ENCODE data around the gene POU6F1.

The POU6F1 gene

DNA sequence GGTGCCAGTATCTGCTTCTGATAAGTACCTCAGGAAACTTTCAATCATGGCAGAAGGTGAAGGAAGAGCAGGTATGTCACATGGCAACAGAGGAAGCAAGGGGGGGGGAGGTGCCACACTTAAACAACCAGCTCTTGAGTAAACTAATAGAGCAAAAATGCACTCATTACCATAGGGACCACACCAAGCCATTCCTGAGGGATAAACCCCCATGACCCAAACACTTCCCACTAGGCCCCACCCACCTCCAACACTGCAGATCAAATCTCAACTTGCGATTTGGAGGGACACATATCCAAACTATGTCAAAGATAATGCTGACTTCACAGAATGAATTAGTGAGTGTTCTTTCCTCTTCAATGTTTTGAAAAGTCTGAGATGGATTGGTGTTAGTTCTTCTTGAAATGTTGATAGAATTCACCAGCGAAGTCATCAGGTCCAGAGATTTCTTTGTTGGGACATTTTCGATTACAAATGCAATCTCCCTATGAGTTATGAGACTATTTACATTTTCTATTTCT, 61.6 kb downstream of the POU6F1 start:
- H3K27ac ChIP-seq (replicated peaks): no peak overlapping the region
- TF ChIP-seq, protein P1, sequence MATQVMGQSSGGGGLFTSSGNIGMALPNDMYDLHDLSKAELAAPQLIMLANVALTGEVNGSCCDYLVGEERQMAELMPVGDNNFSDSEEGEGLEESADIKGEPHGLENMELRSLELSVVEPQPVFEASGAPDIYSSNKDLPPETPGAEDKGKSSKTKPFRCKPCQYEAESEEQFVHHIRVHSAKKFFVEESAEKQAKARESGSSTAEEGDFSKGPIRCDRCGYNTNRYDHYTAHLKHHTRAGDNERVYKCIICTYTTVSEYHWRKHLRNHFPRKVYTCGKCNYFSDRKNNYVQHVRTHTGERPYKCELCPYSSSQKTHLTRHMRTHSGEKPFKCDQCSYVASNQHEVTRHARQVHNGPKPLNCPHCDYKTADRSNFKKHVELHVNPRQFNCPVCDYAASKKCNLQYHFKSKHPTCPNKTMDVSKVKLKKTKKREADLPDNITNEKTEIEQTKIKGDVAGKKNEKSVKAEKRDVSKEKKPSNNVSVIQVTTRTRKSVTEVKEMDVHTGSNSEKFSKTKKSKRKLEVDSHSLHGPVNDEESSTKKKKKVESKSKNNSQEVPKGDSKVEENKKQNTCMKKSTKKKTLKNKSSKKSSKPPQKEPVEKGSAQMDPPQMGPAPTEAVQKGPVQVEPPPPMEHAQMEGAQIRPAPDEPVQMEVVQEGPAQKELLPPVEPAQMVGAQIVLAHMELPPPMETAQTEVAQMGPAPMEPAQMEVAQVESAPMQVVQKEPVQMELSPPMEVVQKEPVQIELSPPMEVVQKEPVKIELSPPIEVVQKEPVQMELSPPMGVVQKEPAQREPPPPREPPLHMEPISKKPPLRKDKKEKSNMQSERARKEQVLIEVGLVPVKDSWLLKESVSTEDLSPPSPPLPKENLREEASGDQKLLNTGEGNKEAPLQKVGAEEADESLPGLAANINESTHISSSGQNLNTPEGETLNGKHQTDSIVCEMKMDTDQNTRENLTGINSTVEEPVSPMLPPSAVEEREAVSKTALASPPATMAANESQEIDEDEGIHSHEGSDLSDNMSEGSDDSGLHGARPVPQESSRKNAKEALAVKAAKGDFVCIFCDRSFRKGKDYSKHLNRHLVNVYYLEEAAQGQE (IDR thresholded peaks at IDR 0.05; ENCODE audit: insufficient replicate concordance, low read depth): no peak
- no peak for DNase-seq (ENCODE audit: low read depth in 1 of 2, low spot score in 1 of 2)

DNA sequence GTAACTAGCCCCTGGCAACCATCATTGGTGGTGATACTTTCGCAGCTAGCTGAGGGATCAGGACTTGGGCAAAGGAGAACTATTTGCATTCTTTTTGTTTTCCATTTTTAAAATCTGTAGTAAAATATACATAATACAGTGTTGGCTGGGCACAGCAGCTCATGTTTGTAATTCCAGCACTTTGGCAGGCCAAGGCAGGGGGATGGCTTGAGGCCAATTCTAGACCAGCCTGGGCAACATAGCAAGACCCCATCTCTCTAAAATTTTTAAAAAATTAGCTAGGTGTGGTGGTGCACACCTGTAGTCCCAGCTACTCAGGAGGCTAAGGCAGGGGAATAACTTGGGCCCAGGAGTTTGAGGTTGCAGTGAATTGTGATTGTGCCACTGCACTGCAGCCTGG, 64.9 kb downstream of the POU6F1 start:
- no peak for DNase-seq (ENCODE audit: low read depth in 1 of 2, low spot score in 1 of 2)
- Histone ChIP-seq H3K27ac (replicated peaks) (no peak overlapping the region), H3K4me3 (replicated peaks; ENCODE audit: insufficient read depth, low read length) (no peak overlapping the region), H3K27me3 (ENCODE audit: insufficient read depth, poor library complexity, severe bottlenecking) (no peaks in the 10 kb centered on the region)
- TF ChIP-seq SPI1 (IDR thresholded peaks at IDR 0.05; ENCODE audit: borderline replicate concordance, low read depth) (no peak), GABPA (IDR thresholded peaks at IDR 0.05; ENCODE audit: low read depth) (no peak), POLR2AphosphoS5 (IDR thresholded peaks at IDR 0.05; ENCODE audit: low read depth) (no peak)
- TF ChIP-seq, protein P1 (IDR thresholded peaks at IDR 0.05; ENCODE audit: insufficient replicate concordance, low read depth): no peak
- TF ChIP-seq, protein P2, sequence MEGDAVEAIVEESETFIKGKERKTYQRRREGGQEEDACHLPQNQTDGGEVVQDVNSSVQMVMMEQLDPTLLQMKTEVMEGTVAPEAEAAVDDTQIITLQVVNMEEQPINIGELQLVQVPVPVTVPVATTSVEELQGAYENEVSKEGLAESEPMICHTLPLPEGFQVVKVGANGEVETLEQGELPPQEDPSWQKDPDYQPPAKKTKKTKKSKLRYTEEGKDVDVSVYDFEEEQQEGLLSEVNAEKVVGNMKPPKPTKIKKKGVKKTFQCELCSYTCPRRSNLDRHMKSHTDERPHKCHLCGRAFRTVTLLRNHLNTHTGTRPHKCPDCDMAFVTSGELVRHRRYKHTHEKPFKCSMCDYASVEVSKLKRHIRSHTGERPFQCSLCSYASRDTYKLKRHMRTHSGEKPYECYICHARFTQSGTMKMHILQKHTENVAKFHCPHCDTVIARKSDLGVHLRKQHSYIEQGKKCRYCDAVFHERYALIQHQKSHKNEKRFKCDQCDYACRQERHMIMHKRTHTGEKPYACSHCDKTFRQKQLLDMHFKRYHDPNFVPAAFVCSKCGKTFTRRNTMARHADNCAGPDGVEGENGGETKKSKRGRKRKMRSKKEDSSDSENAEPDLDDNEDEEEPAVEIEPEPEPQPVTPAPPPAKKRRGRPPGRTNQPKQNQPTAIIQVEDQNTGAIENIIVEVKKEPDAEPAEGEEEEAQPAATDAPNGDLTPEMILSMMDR (IDR thresholded peaks at IDR 0.05; ENCODE audit: insufficient read depth, low read length): no peak

More for the DNA sequence above, 61.6 kb downstream of the POU6F1 start:
- Histone ChIP-seq H3K4me3 (replicated peaks; ENCODE audit: insufficient read depth, low read length) (no peak overlapping the region), H3K27me3 (ENCODE audit: insufficient read depth, poor library complexity, severe bottlenecking) (no peaks in the 10 kb centered on the region)

DNA sequence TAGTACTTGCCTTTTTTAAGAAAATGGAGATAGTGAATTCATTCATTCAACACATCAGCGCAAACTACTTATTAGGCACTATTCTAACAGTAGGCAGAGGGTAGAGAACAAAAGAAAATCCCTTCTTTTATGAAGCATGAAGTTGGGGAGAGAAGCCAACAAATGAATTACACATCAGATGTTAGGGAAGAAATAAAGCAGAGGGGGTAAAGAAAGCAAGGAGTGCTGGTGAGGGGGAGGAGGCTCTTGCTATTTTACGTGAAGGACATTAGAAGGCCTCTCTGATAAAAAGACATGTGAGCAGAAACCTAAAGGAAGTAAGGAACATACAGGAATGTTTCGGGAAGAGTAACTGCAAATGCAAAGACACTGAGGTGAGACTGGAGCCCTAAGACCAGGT, 67.1 kb downstream of the POU6F1 start:
- DNase-seq (ENCODE audit: low read depth in 1 of 2, low spot score in 1 of 2): no peak
- no peak overlapping the region for H3K4me3 ChIP-seq (replicated peaks; ENCODE audit: insufficient read depth, low read length)
- no peaks in the 10 kb centered on the region for H3K27me3 ChIP-seq (ENCODE audit: insufficient read depth, poor library complexity, severe bottlenecking)
- H3K27ac ChIP-seq (replicated peaks): no peak overlapping the region
- no peak for TF ChIP-seq GABPA (IDR thresholded peaks at IDR 0.05; ENCODE audit: low read depth)
- TF ChIP-seq SPI1 (IDR thresholded peaks at IDR 0.05; ENCODE audit: borderline replicate concordance, low read depth): no peak
- TF ChIP-seq, protein P1 (IDR thresholded peaks at IDR 0.05; ENCODE audit: insufficient replicate concordance, low read depth): no peak
- TF ChIP-seq, protein P2 (IDR thresholded peaks at IDR 0.05; ENCODE audit: insufficient read depth, low read length): no peak
- no peak for TF ChIP-seq POLR2AphosphoS5 (IDR thresholded peaks at IDR 0.05; ENCODE audit: low read depth)

Data from HL-60 (cell line).